GM19455 (cell line): ENCODE measurements around the gene RTBDN.
A peak's percentile ranks its signal among the peaks of the same experiment; 100 is the strongest.
"Not testable (repeated sequence)": the region's sequence is repeated elsewhere in the genome, so short reads cannot be mapped to it uniquely, and the experiment has no call there.

Source experiments
- ATAC-seq: cut with Tn5 transposase; IDR thresholded peaks from one replicate; pipeline ENCODE4 v1.9.1; 2021; ENCODE audit not compliant: unreplicated experiment

Gene RTBDN

GRCh38 chr19:12858041-12858928, 23.9 kb upstream of the RTBDN start:
- ATAC-seq, result no peak

- no peak for ATAC-seq
These were observed 22.3 kb upstream of the RTBDN start for GRCh38 chr19:12856653-12857052.

- peak; percentile 64 for ATAC-seq
These were observed 13.1 kb upstream of the RTBDN start for GRCh38 chr19:12847159-12848139.

- ATAC-seq, result not testable (repeated sequence)
These were observed 12.2 kb upstream of the RTBDN start for GRCh38 chr19:12846613-12847012.

- ATAC-seq, result no peak
These were observed 9.8 kb upstream of the RTBDN start for GRCh38 chr19:12843999-12844732.

GRCh38 chr19:12843328-12843727, 8.9 kb upstream of the RTBDN start:
- no peak for ATAC-seq

GRCh38 chr19:12842511-12842910, 8.1 kb upstream of the RTBDN start:
- ATAC-seq, result no peak

GRCh38 chr19:12841094-12841493, 6.7 kb upstream of the RTBDN start:
- ATAC-seq, result no peak

- no peak for ATAC-seq
These were observed 6.0 kb upstream of the RTBDN start for GRCh38 chr19:12840091-12841079.

GRCh38 chr19:12838886-12839756, 4.7 kb upstream of the RTBDN start:
- ATAC-seq, result no peak

GRCh38 chr19:12838182-12838885, 4.0 kb upstream of the RTBDN start, which contains the start of gene MAST1:
TSS of gene MAST1 (plus strand) at chr19:12838515. CDS start at chr19:12838573, 58 bp downstream.
- no peak for ATAC-seq

- no peak for ATAC-seq
These were observed 2.8 kb upstream of the RTBDN start for GRCh38 chr19:12837225-12837624.

GRCh38 chr19:12836529-12836863, 2.1 kb upstream of the RTBDN start:
- ATAC-seq, result no peak

GRCh38 chr19:12834976-12835757, 788 bp upstream of the RTBDN start:
- no peak for ATAC-seq

GRCh38 chr19:12833738-12834565, 427 bp downstream of the RTBDN start:
- ATAC-seq, result no peak

- no peak for ATAC-seq
These were observed 1.0 kb downstream of the RTBDN start for GRCh38 chr19:12833418-12833737.

- no peak for ATAC-seq
These were observed 5.9 kb downstream of the RTBDN start for GRCh38 chr19:12828494-12828893.
